ENCODE data around the gene SEC14L3. TPM values are rescaled to one million over a fixed set of nuclear protein-coding genes. Genes with fewer than 3 reads are reported as not detected.

SEC14L3 gene
- total and polyA plus RNA-seq, 2 of the 13 experiments (the other 11 are each of a cell fraction or from before 2014, with no cell fraction given), result not detected

- TF ChIP-seq RERE (CRISPR knock-in tag; IDR thresholded peaks at IDR 0.05; ENCODE audit: low read depth) (no peak), ZNF354B (CRISPR knock-in tag; IDR thresholded peaks at IDR 0.05) (no peak; the same call in 1 of the 2 replicates), ZNF720 (CRISPR knock-in tag; IDR thresholded peaks at IDR 0.05) (no peak), ZNF430 (CRISPR knock-in tag; IDR thresholded peaks at IDR 0.05) (peak; percentile 63; the same call in 1 of the 2 replicates), ZSCAN20 (CRISPR knock-in tag; IDR thresholded peaks at IDR 0.05; ENCODE audit: borderline replicate concordance) (peak; percentile 83), ZNF883 (CRISPR knock-in tag; IDR thresholded peaks at IDR 0.05; ENCODE audit: not compliant biosample characterization) (peak; percentile 18), IKZF5 (CRISPR knock-in tag; IDR thresholded peaks at IDR 0.05) (peak; percentile 37; the same call in 1 of the 2 replicates), POLR2G (IDR thresholded peaks at IDR 0.05; ENCODE audit: low read depth, low read length) (peak; percentile 95), SALL2 (CRISPR knock-in tag; IDR thresholded peaks at IDR 0.05) (peak; percentile 54), ZNF496 (CRISPR knock-in tag; IDR thresholded peaks at IDR 0.05; ENCODE audit: insufficient replicate concordance) (no peak), HOXA9 (CRISPR knock-in tag; IDR thresholded peaks at IDR 0.05; ENCODE audit: borderline replicate concordance) (no peak), BRD4 (CRISPR knock-in tag; IDR thresholded peaks at IDR 0.05) (0 out of 2 replicates have a peak, but pooled peaks have one; percentile 46), ZSCAN12 (CRISPR knock-in tag; IDR thresholded peaks at IDR 0.05) (peak; percentile 76; the same call in 1 of the 2 replicates), PHF5A (CRISPR knock-in tag; IDR thresholded peaks at IDR 0.05; ENCODE audit: low read depth, unreplicated experiment) (no peak), TGIF2 (CRISPR knock-in tag; IDR thresholded peaks at IDR 0.05) (0 out of 2 replicates have a peak, but pooled peaks have one; percentile 11), ZNF256 (CRISPR knock-in tag; conservative IDR thresholded peaks at IDR 0.05) (peak; percentile 77), ZNF781 (CRISPR knock-in tag; IDR thresholded peaks at IDR 0.05; ENCODE audit: borderline replicate concordance, not compliant biosample characterization) (peak; percentile 93), ONECUT2 (CRISPR knock-in tag; IDR thresholded peaks at IDR 0.05) (peak; percentile 59), XRCC5 (optimal IDR thresholded peaks at IDR 0.05; ENCODE audit: low read length) (no peak), ZBTB25 (CRISPR knock-in tag; IDR thresholded peaks at IDR 0.05) (no peak), SNRNP70 (IDR thresholded peaks at IDR 0.05; ENCODE audit: low read depth, low read length) (no peak)
Measured at GRCh38 chr22:30423301-30423958, 48.4 kb downstream of the SEC14L3 start (continued).

All from HepG2 (cell line).